Dermis blood vessel endothelial cell (primary cell): Measurements from ENCODE around the gene ICA1. TPM values are rescaled to one million over a fixed set of nuclear protein-coding genes. Genes with fewer than 3 reads are reported as not detected.
"Not testable (repeated sequence)": the region's sequence is repeated elsewhere in the genome, so short reads cannot be mapped to it uniquely, and the experiment has no call there.

Experiments used
- DNase-seq: peaks from one replicate; pipeline ENCODE4 v3.0.0; 2010
- total RNA-seq: library from RNA; depleted of rRNA; stranded (reverse); fragments of >200 nt; gene quantifications from 2 replicates; pipeline ENCODE4 v1.2.3, GENCODE V29; 2014

Gene ICA1
- total RNA-seq, 1 donor from 2014 or later, result 55.8 TPM

- DNase-seq, result no peak
Observed at GRCh38 chr7:8089036-8089780, 172.8 kb downstream of the ICA1 start.

DNA sequence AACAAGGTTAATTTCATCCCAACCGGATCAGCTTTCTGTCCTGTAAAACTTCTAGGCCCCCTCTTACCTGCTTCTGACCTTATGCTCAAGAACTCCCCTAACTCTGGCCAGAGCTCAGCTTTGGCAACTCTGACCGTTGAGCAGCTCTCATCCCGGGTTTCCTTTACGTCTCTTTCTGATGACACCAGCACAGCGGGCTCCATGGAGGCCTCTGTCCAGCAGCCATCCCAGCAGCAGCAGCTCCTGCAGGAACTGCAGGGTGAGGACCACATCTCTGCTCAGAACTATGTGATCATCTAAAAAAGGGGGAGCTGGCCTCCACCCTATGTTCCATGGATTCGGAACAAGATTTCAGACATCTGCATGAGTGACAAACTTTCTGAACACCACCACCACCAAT is 175.7 kb downstream of the ICA1 start:
- DNase-seq, result no peak

- DNase-seq, result no peak
Observed at GRCh38 chr7:8085420-8085819, 176.5 kb downstream of the ICA1 start.

DNA sequence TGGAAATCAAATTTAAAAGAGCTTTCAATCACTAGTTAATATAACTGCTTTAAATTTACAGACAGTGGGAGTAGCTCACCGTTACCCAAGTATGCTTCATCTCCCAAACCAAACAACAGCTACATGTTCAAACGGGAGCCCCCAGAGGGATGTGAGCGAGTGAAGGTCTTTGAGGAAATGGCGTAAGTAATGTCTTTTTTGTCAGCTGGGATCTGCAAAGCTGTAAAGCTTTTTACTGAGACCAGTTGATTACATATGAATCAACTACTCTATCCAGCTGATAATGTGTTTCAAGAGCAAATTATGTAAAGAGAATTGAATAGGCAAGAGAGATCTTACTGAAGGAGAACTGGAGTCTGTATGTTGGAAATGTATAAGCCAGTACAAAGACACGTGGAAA is 177.1 kb downstream of the ICA1 start:
- no peak for DNase-seq

DNA sequence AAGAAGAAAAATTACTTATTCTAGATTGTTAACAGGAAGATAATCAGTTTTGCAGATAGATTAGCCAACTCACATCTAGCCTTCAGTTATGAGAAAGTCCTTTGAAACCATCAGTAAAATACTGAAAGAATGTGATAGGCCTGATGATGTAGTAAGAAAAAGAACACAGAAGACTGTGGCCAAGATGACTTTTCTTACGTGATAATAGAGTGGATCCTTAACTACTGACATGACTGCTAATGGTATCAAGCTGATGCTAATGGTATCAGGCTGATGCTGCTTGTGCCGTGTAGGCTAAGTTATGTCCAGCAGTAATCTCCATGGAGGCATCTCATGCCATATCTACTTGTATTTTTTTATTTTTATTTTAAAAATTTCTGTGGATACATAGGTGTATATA is 179.2 kb downstream of the ICA1 start:
- DNase-seq, result no peak

- DNase-seq, result no peak
Observed at GRCh38 chr7:8078418-8078817, 183.5 kb downstream of the ICA1 start.

GRCh38 chr7:8070451-8071180 is 191.4 kb downstream of the ICA1 start:
- DNase-seq, result no peak

- no peak for DNase-seq
Observed at GRCh38 chr7:8068892-8069686, 192.9 kb downstream of the ICA1 start.

DNA sequence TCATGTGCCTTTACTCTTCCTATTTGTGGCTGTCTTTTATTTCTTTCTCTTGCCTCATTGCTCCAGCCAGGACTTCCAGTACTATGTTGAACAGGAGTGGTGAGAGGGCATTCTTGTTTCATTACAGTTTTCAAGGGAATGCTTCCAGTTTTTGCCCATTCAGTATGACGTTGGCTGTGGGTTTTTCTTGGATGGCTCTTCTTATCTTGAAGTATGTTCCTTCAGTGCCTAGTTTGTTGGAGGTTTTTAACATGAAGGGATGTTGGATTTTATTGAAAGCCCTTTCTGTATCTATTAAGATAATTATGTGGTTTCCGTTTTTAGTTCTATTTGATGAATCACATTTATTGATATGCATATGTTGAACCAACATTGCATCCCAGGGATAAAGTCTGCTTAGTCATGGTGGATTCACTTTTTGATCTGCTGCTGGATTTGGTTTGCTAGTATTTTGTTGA is 196.6 kb downstream of the ICA1 start:
- DNase-seq, result no peak

DNA sequence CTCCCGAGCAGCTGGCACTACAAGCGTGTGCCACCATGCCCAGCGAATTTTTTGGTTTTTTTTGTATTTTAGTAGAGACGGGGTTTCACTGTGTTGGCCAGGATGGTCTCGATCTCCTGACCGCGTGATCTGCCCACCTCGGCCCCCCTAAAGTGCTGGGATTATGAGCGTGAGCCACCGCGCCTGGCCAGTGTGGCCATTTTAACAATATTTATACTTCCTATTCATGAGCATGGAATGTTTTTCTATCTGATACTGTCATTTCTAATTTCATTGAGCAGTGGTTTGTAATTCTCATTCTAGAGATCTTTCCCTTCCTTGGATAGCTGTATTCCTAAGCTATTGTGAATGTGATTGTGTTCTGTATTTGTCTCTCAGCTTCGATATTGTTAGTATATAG is 197.1 kb downstream of the ICA1 start:
- no peak for DNase-seq

DNA sequence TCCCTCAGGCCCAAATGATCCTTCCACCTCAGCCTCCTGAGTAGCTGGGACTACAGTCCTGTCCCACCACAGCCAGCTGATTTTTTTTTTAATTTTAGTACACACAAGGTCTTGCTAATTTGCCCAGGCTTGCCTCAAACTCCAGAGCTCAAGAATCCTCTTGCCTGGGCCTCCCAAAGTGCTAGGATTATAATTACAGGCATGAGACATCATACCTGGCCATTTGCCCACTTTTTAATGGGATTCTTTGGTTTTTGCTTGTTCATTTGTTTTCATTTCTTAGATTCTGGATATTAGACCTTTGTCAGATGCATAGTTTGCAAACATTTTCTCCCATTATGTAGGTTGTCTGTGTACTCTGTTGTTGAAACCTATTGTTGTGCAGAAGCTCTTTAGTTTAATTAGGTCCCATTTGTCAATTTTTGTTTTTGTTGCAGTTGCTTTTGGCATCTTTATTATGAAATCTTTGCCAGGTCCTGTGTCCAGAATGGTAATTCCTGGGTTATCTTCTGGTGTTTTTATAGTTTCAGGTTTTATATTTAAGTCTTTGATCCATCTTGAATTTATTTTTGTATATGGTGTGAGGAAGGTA is 198.2 kb downstream of the ICA1 start:
- DNase-seq, result peak; percentile 1

GRCh38 chr7:8063300-8063699 is 198.7 kb downstream of the ICA1 start:
- DNase-seq, result not testable (repeated sequence)

Other genes starting within 250 kb of the ICA1 start
- gene NXPH1, start 171.4 kb upstream of the ICA1 start, total RNA-seq, result not detected in 2 replicates